Stomach smooth muscle (tissue), 2 donors: ENCODE data around the gene DHCR24.

ENCODE experiments used
- H3K27ac ChIP-seq: one replicate; pipeline ENCODE4 v1.7.0; 2013; ENCODE audit warnings: mild to moderate bottlenecking, low read length, inconsistent platforms
- H3K27me3 ChIP-seq, 2 donors: one replicate each; pipeline ENCODE4 v1.7.0; 2013; ENCODE audit warnings: low read length in 2 of 2; ENCODE audit not compliant: insufficient read depth in 2 of 2, control insufficient read depth in 1 of 2
- H3K36me3 ChIP-seq, 2 donors: one replicate each; pipeline ENCODE4 v1.7.0; 2013; ENCODE audit warnings: low read length in 2 of 2; ENCODE audit not compliant: control insufficient read depth in 2 of 2, insufficient read depth in 2 of 2
- H3K4me1 ChIP-seq: one replicate; pipeline ENCODE4 v1.7.0; 2013; ENCODE audit warnings: low read length; ENCODE audit not compliant: control insufficient read depth, insufficient read depth
- H3K4me3 ChIP-seq, 2 donors: one replicate each; pipeline ENCODE4 v1.7.0; 2013; ENCODE audit warnings: low read length in 2 of 2
- H3K9ac ChIP-seq, 2 donors: one replicate each; pipeline ENCODE4 v1.7.0; 2013; ENCODE audit warnings: low read length in 2 of 2, mild to moderate bottlenecking in 1 of 2
- H3K9me3 ChIP-seq, 2 donors: one replicate each; pipeline ENCODE4 v1.7.0; 2013; ENCODE audit warnings: low read length in 2 of 2; ENCODE audit not compliant: control insufficient read depth in 2 of 2
- donor health status: healthy.
- donor health status: Pancreatic carcinoma.

DHCR24 gene

DNA sequence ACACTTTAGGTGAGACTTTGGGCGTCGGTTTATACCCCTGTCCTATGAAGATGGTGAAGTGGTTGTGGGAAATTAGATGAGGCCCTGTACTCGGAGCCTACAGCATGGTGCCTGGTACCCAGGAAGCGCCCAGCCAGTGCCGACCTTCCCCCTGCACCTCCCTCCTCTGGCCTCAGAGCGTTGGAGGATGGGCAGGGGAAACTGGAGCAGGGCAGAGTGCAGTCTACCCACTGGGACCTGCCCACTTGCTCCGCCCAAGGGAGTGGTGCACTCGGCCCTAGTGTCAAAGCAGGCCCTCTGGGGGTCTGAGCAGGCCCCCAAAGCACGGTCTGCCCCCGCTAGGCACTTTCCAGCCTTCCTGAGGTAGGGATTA is 72.9 kb downstream of the DHCR24 start:
- no peaks in the 10 kb centered on the region for H3K4me1 ChIP-seq

DNA sequence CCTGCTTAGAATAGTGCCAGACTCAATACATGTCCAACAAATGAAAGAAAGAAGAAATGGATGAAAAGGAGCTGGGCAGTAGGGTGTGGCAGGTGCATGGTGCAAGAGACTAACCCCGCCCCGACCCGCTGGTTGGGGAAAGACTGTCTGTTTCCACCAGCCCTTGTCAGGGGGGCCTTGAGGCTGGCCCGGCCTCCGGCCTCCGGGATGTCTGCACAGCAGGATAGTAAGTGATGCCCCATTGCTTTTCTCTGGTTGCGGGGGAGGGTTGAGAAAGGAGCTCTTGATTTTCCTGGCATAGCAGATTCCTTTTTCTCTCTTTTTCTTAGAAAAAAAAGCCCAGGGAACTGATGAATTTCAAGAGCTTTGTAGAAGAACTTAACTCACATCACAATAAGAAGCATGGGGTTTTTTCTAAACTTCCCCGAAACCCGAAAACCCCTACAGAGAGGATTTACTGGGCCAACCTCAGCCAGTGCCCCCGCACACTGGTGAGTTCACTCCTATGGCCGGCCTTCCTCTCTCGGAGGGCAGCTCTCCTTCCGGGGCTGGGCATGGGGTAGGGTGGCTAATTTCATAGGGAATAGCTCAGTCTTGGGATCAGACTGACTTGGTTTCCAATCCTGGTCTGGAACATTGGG is 73.4 kb downstream of the DHCR24 start:
- Histone ChIP-seq H3K27me3 (peaks cover 0 to 3% of the 10 kb centered on the region in 2 donors), H3K4me1 (no peaks in the 10 kb centered on the region), H3K4me3 (no peak overlapping the region), H3K9me3 (no peaks in the 10 kb centered on the region), H3K9ac (no peak overlapping the region), H3K27ac (no peak overlapping the region), H3K36me3 (no peaks in the 10 kb centered on the region)

More for the DNA sequence above, 72.9 kb downstream of the DHCR24 start:
- H3K36me3 ChIP-seq, result no peaks in the 10 kb centered on the region
- no peak overlapping the region for H3K9ac ChIP-seq
- no peak overlapping the region for H3K27ac ChIP-seq
- no peak overlapping the region for H3K4me3 ChIP-seq
- H3K9me3 ChIP-seq, result no peaks in the 10 kb centered on the region
- H3K27me3 ChIP-seq, result peaks cover 0 to 3% of the 10 kb centered on the region in 2 donors

DNA sequence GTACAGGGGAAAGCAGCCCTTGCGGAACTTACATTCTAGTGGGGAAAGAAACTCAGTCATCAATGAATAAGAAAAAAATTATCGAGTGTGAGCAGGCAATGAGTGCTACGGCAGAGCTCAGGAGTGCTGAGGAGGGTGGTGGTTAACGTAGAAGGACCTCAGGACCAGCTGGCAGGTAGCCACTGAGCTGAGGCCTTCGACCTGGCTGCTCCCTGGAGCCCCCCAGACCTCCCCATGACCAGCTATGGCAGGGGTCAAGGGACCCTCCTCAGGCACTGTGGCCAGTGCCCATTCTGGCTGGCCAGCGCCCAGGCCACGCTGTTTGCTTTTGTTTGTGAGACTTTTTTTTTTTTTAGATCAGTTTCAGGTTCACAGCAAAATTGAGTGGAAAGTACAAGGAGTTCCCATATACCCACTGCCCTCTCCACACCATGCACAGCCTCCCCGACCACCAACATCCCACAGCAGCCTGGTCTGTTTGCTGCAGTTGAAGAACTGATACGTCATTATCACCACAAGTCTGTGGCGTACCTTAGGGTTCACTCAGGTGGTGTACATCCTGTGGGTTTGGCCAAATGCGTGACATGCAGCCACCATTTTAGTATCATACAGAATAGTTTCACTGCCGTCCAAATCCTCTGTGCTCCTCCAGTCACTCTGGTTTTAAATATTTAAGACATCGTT is 74.1 kb downstream of the DHCR24 start:
- Histone ChIP-seq H3K27me3 (peaks cover 0 to 3% of the 10 kb centered on the region in 2 donors), H3K27ac (no peak overlapping the region), H3K4me1 (no peaks in the 10 kb centered on the region), H3K9me3 (no peaks in the 10 kb centered on the region), H3K4me3 (no peak overlapping the region), H3K36me3 (no peaks in the 10 kb centered on the region), H3K9ac (no peak overlapping the region)

DNA sequence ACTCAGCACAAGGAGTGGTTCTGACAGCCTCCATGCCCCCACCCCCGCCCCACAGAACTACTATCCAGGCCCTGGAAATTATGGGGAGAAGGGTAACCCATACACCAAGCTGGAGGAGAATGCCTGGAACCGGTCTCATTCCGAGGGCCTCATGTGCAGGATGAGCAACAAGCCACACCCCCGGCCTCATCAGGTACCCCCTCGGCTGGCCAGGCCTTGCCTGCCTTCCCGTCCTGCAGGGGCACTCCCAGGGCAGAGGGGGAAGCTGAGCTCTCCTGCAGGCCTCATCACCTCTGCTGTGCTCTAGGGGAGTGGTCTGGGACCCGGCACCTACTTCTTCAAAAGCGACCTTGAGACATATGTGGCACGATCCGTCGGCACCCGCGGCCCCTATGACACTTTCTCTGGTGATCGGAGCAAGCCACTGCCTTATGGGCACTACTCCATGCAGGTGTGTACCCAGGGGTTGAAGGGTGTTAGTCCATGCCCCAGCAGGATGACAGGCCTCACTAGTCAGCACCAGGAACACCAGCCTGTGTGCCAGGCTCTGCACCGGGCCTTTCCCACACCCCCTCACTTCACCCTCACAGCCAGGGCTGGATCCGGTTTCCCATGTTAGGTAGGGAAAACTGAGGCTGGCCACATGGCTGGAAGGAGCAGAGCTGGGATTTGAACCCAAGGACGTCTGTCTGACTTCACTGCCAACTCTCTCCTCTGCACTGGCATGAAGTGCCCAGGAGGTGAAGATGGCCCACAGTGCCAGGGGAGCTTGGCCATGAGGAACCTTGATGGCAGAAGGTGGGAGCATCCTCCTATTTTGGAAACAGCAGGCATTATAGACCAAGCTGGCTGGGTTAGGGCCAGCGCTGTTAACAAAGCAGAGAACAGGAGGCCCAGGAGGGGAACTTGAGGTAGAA is 75.0 kb downstream of the DHCR24 start:
- H3K36me3 ChIP-seq, result no peaks in the 10 kb centered on the region
- no peaks in the 10 kb centered on the region for H3K9me3 ChIP-seq
- no peak overlapping the region for H3K4me3 ChIP-seq
- no peak overlapping the region for H3K9ac ChIP-seq
- peaks cover 0 to 5% of the 10 kb centered on the region in 2 donors for H3K27me3 ChIP-seq
- H3K27ac ChIP-seq, result no peak overlapping the region
- H3K4me1 ChIP-seq, result no peaks in the 10 kb centered on the region

DNA sequence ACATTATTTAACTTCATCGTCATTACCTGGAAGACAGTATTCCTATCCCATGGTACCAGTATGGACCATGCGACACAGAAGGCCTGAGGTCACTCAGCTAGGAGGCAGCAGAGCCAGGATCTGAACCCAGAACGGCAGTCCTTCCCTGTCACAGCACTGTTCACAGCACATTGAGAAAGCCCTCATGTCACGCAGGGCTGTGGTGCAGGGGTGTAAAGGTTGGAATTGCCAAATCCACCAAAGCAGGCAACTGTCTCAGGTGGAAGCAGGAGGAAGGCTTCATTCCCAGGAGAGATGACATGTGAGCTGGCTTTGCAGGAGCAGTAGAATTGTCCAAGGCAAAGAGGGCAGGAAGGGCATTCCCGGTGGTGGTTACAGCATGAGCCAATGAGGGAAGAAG is 75.9 kb downstream of the DHCR24 start:
- H3K27me3 ChIP-seq, result peaks cover 0 to 5% of the 10 kb centered on the region in 2 donors
- no peaks in the 10 kb centered on the region for H3K9me3 ChIP-seq
- no peak overlapping the region for H3K4me3 ChIP-seq

DNA sequence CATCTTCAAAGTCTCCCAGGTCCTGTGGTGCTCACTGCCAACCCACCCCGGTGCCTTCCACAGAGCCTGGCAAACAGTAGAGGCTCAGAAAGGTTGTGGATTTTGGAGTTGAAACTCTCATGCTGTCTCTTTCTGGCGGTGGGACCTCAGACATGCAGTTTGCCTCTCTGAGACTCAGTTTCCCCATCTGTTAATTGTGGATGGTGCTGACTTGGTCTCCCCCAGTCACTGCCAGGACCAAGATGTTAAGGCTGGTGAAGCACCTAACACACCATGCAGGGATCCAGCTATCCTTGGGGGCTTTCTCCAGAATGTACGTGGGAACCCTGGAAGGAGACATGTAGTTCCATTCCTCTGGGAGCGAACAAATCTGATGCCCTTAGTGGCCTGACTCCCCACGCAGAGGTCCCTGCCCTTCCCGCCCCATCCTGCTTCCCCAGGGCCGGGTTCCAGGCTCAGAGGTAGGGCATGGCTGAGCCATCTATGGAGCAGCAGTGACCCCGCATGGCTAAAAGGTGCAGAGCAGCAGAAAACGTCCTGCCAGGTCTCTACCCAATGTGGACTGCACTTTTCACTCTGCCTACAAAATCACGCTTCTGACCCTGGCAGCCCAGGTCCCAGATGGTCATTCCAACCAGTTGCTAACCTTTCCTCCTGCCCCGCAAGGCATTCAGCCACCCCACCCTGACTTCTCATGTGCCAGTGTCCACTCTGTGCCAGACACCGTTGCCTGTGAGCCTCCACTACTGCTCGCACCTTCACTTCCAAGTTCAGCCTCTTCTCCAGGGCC is 76.6 kb downstream of the DHCR24 start:
- no peaks in the 10 kb centered on the region for H3K36me3 ChIP-seq
- H3K27ac ChIP-seq, result no peak overlapping the region
- H3K9me3 ChIP-seq, result no peaks in the 10 kb centered on the region
- H3K4me3 ChIP-seq, result no peak overlapping the region
- H3K27me3 ChIP-seq, result peaks cover 5% of the 10 kb centered on the region in 2 donors
- no peaks in the 10 kb centered on the region for H3K4me1 ChIP-seq
- H3K9ac ChIP-seq, result no peak overlapping the region

More for the DNA sequence above, 75.9 kb downstream of the DHCR24 start:
- Histone ChIP-seq H3K27ac (no peak overlapping the region), H3K36me3 (no peaks in the 10 kb centered on the region), H3K9ac (no peak overlapping the region), H3K4me1 (no peaks in the 10 kb centered on the region)

DNA sequence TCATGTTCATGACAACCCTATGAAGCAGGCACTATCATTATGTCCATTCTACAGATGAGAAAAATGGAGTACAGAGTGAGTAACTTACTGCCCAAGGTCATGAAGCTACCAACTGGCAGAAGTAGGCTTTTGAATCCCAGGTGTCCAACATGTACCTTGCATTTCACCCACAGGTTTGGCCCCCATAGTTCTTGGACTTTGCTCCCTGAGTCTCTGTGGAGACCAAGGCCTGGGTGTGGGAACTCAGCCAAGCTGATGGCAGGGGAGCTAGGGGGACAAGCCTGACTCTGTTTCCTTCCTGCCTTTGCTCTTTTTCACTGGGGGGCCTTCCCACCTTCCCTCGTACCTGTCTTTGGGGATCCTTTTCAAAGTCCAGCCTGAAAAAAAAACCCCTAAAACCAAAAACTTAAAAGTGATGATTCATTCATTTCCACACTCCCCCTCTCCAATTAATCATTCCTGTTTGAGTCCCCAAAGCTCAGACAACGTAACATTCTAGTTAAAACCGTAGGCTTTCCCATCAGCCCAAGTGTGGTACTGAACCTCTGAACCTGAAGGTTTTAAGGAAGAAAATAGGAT is 77.4 kb downstream of the DHCR24 start:
- Histone ChIP-seq H3K9ac (no peak overlapping the region), H3K27me3 (peaks cover 9 to 10% of the 10 kb centered on the region in 2 donors), H3K4me1 (no peaks in the 10 kb centered on the region), H3K36me3 (no peaks in the 10 kb centered on the region), H3K27ac (no peak overlapping the region), H3K4me3 (no peak overlapping the region), H3K9me3 (no peaks in the 10 kb centered on the region)

DNA sequence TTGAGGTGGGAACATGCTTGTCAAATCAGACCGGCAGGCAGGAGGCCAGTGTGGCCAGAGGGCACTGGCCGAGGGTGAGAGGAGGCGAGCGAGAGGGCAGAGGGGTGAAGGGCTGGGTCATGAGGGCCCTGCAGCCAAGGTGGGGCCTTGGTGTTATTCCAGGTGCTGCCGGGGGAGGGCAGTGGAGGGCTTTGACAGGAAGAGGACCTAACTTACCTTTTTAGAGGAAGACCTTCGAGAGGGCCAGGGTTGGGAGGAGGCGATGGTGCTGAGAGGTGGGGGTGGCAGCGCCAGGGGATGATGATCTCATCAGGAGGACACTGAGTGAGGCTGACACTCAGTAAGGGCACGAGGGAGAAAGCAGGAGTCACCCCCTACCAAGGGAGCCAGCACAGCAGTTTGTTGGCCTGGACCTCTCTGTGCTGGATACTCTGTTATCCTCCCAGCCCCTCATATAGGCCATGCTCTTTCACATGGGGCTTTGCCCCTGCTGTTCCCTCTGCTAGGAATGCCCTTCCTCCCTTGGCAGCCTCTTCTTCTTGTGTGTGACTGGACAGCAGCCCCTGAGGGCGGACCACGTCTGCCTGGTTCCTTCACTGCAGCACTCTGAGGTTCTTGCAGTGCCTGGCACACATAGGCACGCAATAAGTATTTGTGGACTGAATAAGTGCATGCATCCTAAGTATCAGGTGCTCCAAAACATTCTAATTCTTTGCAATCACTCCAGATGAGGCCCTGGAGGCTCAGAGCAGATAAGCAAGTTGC is 78.4 kb downstream of the DHCR24 start:
- H3K27me3 ChIP-seq, result peaks cover 9 to 16% of the 10 kb centered on the region in 2 donors
- no peak overlapping the region for H3K27ac ChIP-seq
- H3K9me3 ChIP-seq, result no peaks in the 10 kb centered on the region
- H3K4me3 ChIP-seq, result no peak overlapping the region
- no peaks in the 10 kb centered on the region for H3K4me1 ChIP-seq
- H3K36me3 ChIP-seq, result no peaks in the 10 kb centered on the region
- H3K9ac ChIP-seq, result no peak overlapping the region

DNA sequence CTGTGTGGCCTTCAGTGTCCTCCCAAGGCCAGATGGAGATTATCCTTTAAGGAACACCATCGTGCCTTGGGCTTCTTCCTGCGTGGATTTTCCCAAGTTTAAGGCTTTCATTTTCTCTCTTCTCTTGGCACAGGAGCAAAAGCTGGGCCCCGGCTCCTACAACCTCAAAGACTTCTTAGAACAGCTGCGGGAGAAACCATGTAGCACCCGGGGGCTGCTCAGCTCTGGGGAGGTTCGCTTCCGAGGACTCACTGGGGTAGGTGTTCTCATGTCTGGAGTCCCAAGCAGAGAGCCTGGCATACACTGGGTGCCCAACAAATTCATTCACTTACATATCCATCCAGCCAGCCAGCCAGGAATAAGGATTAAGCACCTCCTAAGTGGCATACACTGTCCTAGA is 79.2 kb downstream of the DHCR24 start:
- Histone ChIP-seq H3K4me3 (no peak overlapping the region), H3K9ac (no peak overlapping the region), H3K27ac (no peak overlapping the region), H3K27me3 (peaks cover 7 to 18% of the 10 kb centered on the region in 2 donors), H3K9me3 (no peaks in the 10 kb centered on the region), H3K4me1 (no peaks in the 10 kb centered on the region), H3K36me3 (no peaks in the 10 kb centered on the region)
